SK-N-SH treated with all-trans-retinoic acid at 6 μM for 48 hours (cell line): ENCODE measurements around the gene LAMA2.

ENCODE experiments used
- ATAC-seq: fragments of 200-7000 bp; cut with Tn5 transposase; 3 replicates; pipeline ENCODE4 v1.9.1; 2020; ENCODE audit warnings: mild to moderate bottlenecking, moderate library complexity
- BACH2 ChIP-seq: fragments of 250-450 bp; sonication (Bioruptor Pico); IDR thresholded peaks from 2 replicates; pipeline ENCODE4 v1.9.0; 2021; ENCODE audit warnings: mild to moderate bottlenecking, borderline replicate concordance
- CREB5 ChIP-seq: fragments of 250-450 bp; sonication (Bioruptor Pico); IDR thresholded peaks from 2 replicates; pipeline ENCODE4 v1.5.1; 2020; ENCODE audit warnings: low read depth, mild to moderate bottlenecking, moderate library complexity
- CSDC2 ChIP-seq: fragments of 250-450 bp; sonication (Bioruptor Pico); IDR thresholded peaks from 2 replicates; pipeline ENCODE4 v1.5.0; 2020; ENCODE audit warnings: mild to moderate bottlenecking, moderate library complexity
- CSRNP3 ChIP-seq: fragments of 250-450 bp; sonication (Bioruptor Pico); IDR thresholded peaks from 2 replicates; pipeline ENCODE4 v1.5.1; 2021; ENCODE audit warnings: mild to moderate bottlenecking, moderate library complexity
- ESRRG ChIP-seq: fragments of 250-450 bp; sonication (Bioruptor Pico); IDR thresholded peaks from 2 replicates; pipeline ENCODE4 v1.6.1; 2021; ENCODE audit warnings: mild to moderate bottlenecking
- GLIS3 ChIP-seq: fragments of 250-450 bp; sonication (Bioruptor Pico); IDR thresholded peaks from 2 replicates; pipeline ENCODE4 v1.5.0; 2020; ENCODE audit warnings: mild to moderate bottlenecking, moderate library complexity
- ISL1 ChIP-seq: fragments of 250-450 bp; sonication (Bioruptor Pico); IDR thresholded peaks from 2 replicates; pipeline ENCODE4 v2.1.2; 2022; ENCODE audit warnings: mild to moderate bottlenecking, moderate library complexity
- OSR1 ChIP-seq: fragments of 250-450 bp; sonication (Bioruptor Pico); IDR thresholded peaks from 2 replicates; pipeline ENCODE4 v1.8.0; 2022; ENCODE audit warnings: moderate library complexity, mild to moderate bottlenecking, inconsistent platforms
- PPARA ChIP-seq: fragments of 250-450 bp; sonication (Bioruptor Pico); IDR thresholded peaks from 2 replicates; pipeline ENCODE4 v1.5.0; 2020; ENCODE audit warnings: mild to moderate bottlenecking, borderline replicate concordance
- SNAI2 ChIP-seq: fragments of 250-450 bp; sonication (Bioruptor Pico); IDR thresholded peaks from 2 replicates; pipeline ENCODE4 v1.5.0; 2020; ENCODE audit warnings: mild to moderate bottlenecking, moderate library complexity
- TCF4 ChIP-seq: fragments of 250-450 bp; sonication (Bioruptor Pico); IDR thresholded peaks from 2 replicates; pipeline ENCODE4 v1.8.0; 2021; ENCODE audit warnings: mild to moderate bottlenecking, moderate library complexity, borderline replicate concordance
- TOX ChIP-seq: fragments of 250-450 bp; sonication (Bioruptor Pico); IDR thresholded peaks from 2 replicates; pipeline ENCODE4 v1.8.0; 2021; ENCODE audit warnings: mild to moderate bottlenecking, moderate library complexity, borderline replicate concordance
- ZFP3 ChIP-seq: fragments of 250-450 bp; sonication (Bioruptor Pico); IDR thresholded peaks from 2 replicates; pipeline ENCODE4 v1.5.0; 2020; ENCODE audit warnings: mild to moderate bottlenecking, moderate library complexity
- ZFP30 ChIP-seq: fragments of 450-650 bp; formaldehyde crosslinking; IDR thresholded peaks from 2 replicates; pipeline ENCODE4 v1.5.0; 2022; ENCODE audit warnings: mild to moderate bottlenecking, moderate library complexity
- ZNF565 ChIP-seq: fragments of 450-650 bp; formaldehyde crosslinking; conservative IDR thresholded peaks from 2 replicates; pipeline ENCODE4 v1.5.0; 2020; ENCODE audit warnings: low read depth, mild to moderate bottlenecking, moderate library complexity
- ZNF70 ChIP-seq: fragments of 450-650 bp; formaldehyde crosslinking; IDR thresholded peaks from 2 replicates; pipeline ENCODE4 v1.5.0; 2020; ENCODE audit warnings: mild to moderate bottlenecking, moderate library complexity
- TF ChIP-seq, protein P1 (sequence below): fragments of 250-450 bp; sonication (Bioruptor Pico); IDR thresholded peaks from 2 replicates; pipeline ENCODE4 v1.8.0; 2021; ENCODE audit warnings: low read depth, mild to moderate bottlenecking, moderate library complexity, borderline replicate concordance
- TF ChIP-seq, protein P2 (sequence below): fragments of 250-450 bp; sonication (Bioruptor Pico); IDR thresholded peaks from 2 replicates; pipeline ENCODE4 v1.5.0; 2020; ENCODE audit warnings: mild to moderate bottlenecking, moderate library complexity
- TF ChIP-seq, protein P3 (sequence below): fragments of 250-450 bp; sonication (Bioruptor Pico); IDR thresholded peaks from 2 replicates; pipeline ENCODE4 v1.8.0; 2020; ENCODE audit warnings: mild to moderate bottlenecking, moderate library complexity, borderline replicate concordance

LAMA2 gene

GRCh38 chr6:129489215-129489765 is 606.4 kb downstream of the LAMA2 start:
- TF ChIP-seq OSR1 (CRISPR knock-in tag) (no peak), ZFP3 (CRISPR knock-in tag) (no peak), TCF4 (CRISPR knock-in tag) (no peak), ZNF565 (no peak), ZNF70 (CRISPR knock-in tag) (no peak), TOX (no peak), ZFP30 (CRISPR knock-in tag) (no peak), CSRNP3 (CRISPR knock-in tag) (no peak), BACH2 (CRISPR knock-in tag) (no peak), CREB5 (CRISPR knock-in tag) (no peak), PPARA (no peak)
- TF ChIP-seq, protein P1, sequence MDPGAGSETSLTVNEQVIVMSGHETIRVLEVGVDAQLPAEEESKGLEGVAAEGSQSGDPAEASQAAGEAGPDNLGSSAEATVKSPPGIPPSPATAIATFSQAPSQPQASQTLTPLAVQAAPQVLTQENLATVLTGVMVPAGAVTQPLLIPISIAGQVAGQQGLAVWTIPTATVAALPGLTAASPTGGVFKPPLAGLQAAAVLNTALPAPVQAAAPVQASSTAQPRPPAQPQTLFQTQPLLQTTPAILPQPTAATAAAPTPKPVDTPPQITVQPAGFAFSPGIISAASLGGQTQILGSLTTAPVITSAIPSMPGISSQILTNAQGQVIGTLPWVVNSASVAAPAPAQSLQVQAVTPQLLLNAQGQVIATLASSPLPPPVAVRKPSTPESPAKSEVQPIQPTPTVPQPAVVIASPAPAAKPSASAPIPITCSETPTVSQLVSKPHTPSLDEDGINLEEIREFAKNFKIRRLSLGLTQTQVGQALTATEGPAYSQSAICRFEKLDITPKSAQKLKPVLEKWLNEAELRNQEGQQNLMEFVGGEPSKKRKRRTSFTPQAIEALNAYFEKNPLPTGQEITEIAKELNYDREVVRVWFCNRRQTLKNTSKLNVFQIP (CRISPR knock-in tag), result no peak
- TF ChIP-seq, protein P2, sequence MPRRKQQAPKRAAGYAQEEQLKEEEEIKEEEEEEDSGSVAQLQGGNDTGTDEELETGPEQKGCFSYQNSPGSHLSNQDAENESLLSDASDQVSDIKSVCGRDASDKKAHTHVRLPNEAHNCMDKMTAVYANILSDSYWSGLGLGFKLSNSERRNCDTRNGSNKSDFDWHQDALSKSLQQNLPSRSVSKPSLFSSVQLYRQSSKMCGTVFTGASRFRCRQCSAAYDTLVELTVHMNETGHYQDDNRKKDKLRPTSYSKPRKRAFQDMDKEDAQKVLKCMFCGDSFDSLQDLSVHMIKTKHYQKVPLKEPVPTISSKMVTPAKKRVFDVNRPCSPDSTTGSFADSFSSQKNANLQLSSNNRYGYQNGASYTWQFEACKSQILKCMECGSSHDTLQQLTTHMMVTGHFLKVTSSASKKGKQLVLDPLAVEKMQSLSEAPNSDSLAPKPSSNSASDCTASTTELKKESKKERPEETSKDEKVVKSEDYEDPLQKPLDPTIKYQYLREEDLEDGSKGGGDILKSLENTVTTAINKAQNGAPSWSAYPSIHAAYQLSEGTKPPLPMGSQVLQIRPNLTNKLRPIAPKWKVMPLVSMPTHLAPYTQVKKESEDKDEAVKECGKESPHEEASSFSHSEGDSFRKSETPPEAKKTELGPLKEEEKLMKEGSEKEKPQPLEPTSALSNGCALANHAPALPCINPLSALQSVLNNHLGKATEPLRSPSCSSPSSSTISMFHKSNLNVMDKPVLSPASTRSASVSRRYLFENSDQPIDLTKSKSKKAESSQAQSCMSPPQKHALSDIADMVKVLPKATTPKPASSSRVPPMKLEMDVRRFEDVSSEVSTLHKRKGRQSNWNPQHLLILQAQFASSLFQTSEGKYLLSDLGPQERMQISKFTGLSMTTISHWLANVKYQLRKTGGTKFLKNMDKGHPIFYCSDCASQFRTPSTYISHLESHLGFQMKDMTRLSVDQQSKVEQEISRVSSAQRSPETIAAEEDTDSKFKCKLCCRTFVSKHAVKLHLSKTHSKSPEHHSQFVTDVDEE, result no peak
- ATAC-seq, result no peak

GRCh38 chr6:129490521-129491255 is 607.8 kb downstream of the LAMA2 start:
- ATAC-seq, result peak; percentile 87
- TF ChIP-seq ZFP3 (CRISPR knock-in tag) (no peak), ISL1 (0 out of 2 replicates have a peak, but pooled peaks have one; percentile 36)

- TF ChIP-seq SNAI2, result no peak
- TF ChIP-seq TOX, result no peak
- TF ChIP-seq ESRRG (CRISPR knock-in tag), result no peak
- TF ChIP-seq, protein P3, sequence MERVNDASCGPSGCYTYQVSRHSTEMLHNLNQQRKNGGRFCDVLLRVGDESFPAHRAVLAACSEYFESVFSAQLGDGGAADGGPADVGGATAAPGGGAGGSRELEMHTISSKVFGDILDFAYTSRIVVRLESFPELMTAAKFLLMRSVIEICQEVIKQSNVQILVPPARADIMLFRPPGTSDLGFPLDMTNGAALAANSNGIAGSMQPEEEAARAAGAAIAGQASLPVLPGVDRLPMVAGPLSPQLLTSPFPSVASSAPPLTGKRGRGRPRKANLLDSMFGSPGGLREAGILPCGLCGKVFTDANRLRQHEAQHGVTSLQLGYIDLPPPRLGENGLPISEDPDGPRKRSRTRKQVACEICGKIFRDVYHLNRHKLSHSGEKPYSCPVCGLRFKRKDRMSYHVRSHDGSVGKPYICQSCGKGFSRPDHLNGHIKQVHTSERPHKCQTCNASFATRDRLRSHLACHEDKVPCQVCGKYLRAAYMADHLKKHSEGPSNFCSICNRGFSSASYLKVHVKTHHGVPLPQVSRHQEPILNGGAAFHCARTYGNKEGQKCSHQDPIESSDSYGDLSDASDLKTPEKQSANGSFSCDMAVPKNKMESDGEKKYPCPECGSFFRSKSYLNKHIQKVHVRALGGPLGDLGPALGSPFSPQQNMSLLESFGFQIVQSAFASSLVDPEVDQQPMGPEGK (CRISPR knock-in tag), result no peak
- TF ChIP-seq BACH2 (CRISPR knock-in tag), result no peak
- TF ChIP-seq OSR1 (CRISPR knock-in tag), result no peak
- no peak for TF ChIP-seq CSDC2
- TF ChIP-seq CREB5 (CRISPR knock-in tag), result no peak
- TF ChIP-seq PPARA, result no peak
- TF ChIP-seq, protein P1 (CRISPR knock-in tag), result no peak
- no peak for TF ChIP-seq ZNF565
- no peak for TF ChIP-seq GLIS3 (CRISPR knock-in tag)
- no peak for TF ChIP-seq ZNF70 (CRISPR knock-in tag)
- ATAC-seq, result peak; percentile 51
These were observed 608.5 kb downstream of the LAMA2 start for GRCh38 chr6:129491436-129491835.
